Colonic mucosa (tissue), 4 donors: Measurements from ENCODE around the gene COG1. TPM values are rescaled to one million over a fixed set of nuclear protein-coding genes. Genes with fewer than 3 reads are reported as not detected.

Source experiments
- DNase-seq: peaks from one replicate; pipeline ENCODE4 v3.0.0-alpha.2; 2020
- H3K27ac ChIP-seq: fragments of 200-600 bp; one replicate; pipeline ENCODE4 v1.8.0; 2021
- H3K27me3 ChIP-seq: fragments of 200-600 bp; one replicate; pipeline ENCODE4 v1.8.0; 2021
- H3K36me3 ChIP-seq: fragments of 200-600 bp; one replicate; pipeline ENCODE4 v1.8.0; 2021
- H3K4me1 ChIP-seq: fragments of 200-600 bp; one replicate; pipeline ENCODE4 v1.8.0; 2021; ENCODE audit warnings: mild to moderate bottlenecking
- H3K4me3 ChIP-seq: fragments of 200-600 bp; one replicate; pipeline ENCODE4 v1.8.0; 2021
- H3K9ac ChIP-seq, 2 donors: one replicate each; pipeline ENCODE4 v1.7.0; 2013; ENCODE audit warnings: control low read depth in 2 of 2, low read depth in 2 of 2, low read length in 2 of 2
- H3K9me3 ChIP-seq: fragments of 200-600 bp; one replicate; pipeline ENCODE4 v1.8.0; 2021
- intact Hi-C: fragments of 100-400 bp; cut with DNase I; formaldehyde crosslinking; loops from one replicate; pipeline ENCODE4 v1.14.1; 2022
- total RNA-seq, 2 donors: library from RNA; stranded (reverse); fragmentation: NEBNext Ultra II Directional in 1 of 2; extraction: Animal tissue kit (Norgen Biotek cat#: 25700) in 1 of 2; gene quantifications; one replicate each; pipeline ENCODE4 v1.2.1, GENCODE V29; 2021
- TF ChIP-seq, protein P1 (sequence below): fragments of 200-600 bp; IDR thresholded peaks from one replicate; pipeline ENCODE4 v1.8.0; 2022; ENCODE audit warnings: antibody characterized with exemption, mild to moderate bottlenecking
- donor health status: healthy.
- donor health status: DM: no; HTN: no; CAD: no.
- donor health status: DM: no; HTN: no; CAD: no.

The COG1 gene
- total RNA-seq, 2 donors from 2014 or later = 41.0 to 41.2 TPM

DNA sequence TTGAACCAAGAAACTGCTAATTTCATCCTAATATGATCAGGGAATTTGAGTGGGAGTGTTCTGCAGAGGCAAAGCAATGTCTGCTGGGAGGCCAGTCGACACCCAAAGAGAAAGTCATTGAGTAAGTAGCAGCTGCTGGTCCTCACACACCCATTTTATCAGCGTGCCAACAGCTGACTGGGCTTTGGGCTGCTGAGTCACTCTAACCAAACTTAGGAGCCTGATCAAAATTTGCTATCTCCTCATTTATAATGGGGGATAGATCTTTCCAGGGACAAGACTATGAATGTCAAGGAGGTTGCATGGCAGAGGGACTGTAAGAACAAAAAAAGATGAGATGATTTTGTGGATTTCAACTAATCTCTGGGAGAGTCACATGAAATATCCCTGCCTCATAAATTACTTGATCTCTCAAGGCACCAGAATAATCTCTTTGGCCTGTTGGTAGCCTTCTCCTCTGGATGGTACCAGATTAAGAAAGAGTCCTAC, 35.9 kb downstream of the COG1 start:
- H3K4me1 ChIP-seq = peaks cover 15% of the 10 kb centered on the region
- H3K36me3 ChIP-seq = no peaks in the 10 kb centered on the region
- H3K9ac ChIP-seq = no peak overlapping the region
- no peaks in the 10 kb centered on the region for H3K27me3 ChIP-seq
- H3K4me3 ChIP-seq = no peak overlapping the region
- peak; percentile 61 for DNase-seq
- intact Hi-C loops = no loop called here
- no peaks in the 10 kb centered on the region for H3K9me3 ChIP-seq
- TF ChIP-seq, protein P1, sequence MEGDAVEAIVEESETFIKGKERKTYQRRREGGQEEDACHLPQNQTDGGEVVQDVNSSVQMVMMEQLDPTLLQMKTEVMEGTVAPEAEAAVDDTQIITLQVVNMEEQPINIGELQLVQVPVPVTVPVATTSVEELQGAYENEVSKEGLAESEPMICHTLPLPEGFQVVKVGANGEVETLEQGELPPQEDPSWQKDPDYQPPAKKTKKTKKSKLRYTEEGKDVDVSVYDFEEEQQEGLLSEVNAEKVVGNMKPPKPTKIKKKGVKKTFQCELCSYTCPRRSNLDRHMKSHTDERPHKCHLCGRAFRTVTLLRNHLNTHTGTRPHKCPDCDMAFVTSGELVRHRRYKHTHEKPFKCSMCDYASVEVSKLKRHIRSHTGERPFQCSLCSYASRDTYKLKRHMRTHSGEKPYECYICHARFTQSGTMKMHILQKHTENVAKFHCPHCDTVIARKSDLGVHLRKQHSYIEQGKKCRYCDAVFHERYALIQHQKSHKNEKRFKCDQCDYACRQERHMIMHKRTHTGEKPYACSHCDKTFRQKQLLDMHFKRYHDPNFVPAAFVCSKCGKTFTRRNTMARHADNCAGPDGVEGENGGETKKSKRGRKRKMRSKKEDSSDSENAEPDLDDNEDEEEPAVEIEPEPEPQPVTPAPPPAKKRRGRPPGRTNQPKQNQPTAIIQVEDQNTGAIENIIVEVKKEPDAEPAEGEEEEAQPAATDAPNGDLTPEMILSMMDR = no peak
- H3K27ac ChIP-seq = no peak overlapping the region

DNA sequence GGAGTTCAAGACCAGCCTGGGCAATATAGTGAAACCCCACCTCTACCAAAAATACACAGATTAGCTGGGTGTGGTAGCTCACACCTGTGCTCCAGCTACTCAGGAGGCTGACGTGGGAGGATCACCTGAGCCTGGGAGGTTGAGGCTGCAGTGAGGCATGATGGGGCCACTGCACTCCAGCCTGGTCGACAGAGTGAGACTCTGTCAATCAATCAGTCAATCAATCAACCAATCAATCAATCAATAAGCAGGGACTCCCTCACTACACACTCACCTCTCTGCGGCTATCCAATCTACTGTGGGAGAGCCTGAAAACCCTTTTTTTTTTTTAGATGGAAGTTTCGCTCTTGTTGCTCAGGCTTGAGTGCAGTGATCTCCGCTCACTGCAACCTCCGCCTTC, 37.2 kb downstream of the COG1 start:
- H3K4me1 ChIP-seq = peaks cover 18% of the 10 kb centered on the region
- no peak overlapping the region for H3K27ac ChIP-seq
- intact Hi-C loops = loop anchor here (5.0 kb wide), 1 partner anchor 33 kb away; no protein-coding TSS in a partner anchor

DNA sequence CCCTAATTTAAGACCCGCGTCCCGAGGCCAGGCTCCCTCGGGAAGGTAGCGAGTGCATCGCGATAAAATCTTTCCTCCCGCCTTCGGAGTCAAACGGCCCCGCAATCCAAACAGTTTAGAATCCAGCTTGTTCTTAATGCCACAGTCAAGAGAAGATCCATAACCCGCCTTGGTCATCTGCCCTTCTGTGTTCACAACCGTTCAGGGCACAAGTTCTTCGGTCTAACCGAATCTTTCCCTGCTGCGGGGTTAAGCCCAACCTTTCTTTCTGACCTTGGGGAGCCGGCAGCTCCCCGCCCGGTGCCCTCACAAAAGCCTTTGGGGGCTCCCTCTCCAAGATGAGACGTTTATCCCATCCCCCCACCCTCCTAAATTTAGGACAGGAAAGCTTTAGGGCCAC, 38.5 kb downstream of the COG1 start:
- Histone ChIP-seq H3K4me1 (peaks cover 18% of the 10 kb centered on the region), H3K27ac (no peak overlapping the region), H3K9me3 (no peaks in the 10 kb centered on the region), H3K9ac (peak overlapping the region; percentile 80 to 94), H3K36me3 (peaks cover 10% of the 10 kb centered on the region), H3K4me3 (peak overlapping the region; percentile 96), H3K27me3 (no peaks in the 10 kb centered on the region)
- intact Hi-C loops = loop anchor here (5.0 kb wide), 1 partner anchor 34 kb away; no protein-coding TSS in a partner anchor
- DNase-seq = peak; percentile 47
- TF ChIP-seq, protein P1 = no peak

More for the DNA sequence above, 37.2 kb downstream of the COG1 start:
- DNase-seq = no peak
- TF ChIP-seq, protein P1 = no peak
- Histone ChIP-seq H3K9me3 (no peaks in the 10 kb centered on the region), H3K27me3 (no peaks in the 10 kb centered on the region), H3K4me3 (no peak overlapping the region), H3K9ac (no peak overlapping the region), H3K36me3 (no peaks in the 10 kb centered on the region)

DNA sequence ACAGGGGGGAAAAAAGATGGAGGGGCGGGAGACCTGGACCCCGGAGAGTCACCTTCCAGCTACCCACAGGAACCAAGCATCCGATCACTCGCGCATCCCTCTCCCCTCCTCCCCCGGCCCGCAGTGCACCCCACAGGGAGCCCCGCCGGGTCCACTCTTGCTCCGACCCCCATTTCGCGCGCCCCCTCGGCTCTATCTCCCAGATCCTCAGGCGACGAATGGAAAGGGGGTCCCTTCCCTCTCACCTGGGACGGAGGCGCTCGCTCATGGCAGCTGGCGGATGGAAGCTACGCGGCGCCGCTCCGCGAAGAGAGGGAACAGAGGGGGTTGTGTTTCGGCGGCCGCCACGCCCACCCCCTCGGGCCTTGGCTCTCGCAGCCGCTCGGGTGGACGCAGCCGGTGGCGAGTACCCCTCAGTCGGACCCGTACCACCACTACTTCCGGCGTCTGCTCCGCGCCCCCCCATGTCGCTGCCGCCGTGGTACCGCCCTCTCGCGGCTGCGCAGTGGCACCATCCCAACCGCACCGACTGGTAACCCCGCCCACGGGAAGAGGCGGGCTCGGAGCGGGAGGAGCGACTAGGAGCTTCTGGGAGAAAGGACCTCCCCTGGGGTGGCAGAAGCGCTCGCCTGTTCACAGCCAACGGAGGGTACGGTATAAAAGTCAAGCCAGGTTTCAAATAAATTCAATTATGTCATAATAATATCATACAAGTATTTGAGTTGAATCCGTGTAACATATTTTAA, 39.2 kb downstream of the COG1 start:
- peak; percentile 98 for DNase-seq
- TF ChIP-seq, protein P1 = no peak
- Histone ChIP-seq H3K36me3 (peaks cover 10% of the 10 kb centered on the region), H3K9ac (peak overlapping the region; percentile 80 to 94), H3K4me3 (peak overlapping the region; percentile 96), H3K27me3 (no peaks in the 10 kb centered on the region), H3K27ac (peak overlapping the region; percentile 69), H3K4me1 (peaks cover 18% of the 10 kb centered on the region), H3K9me3 (no peaks in the 10 kb centered on the region)
- intact Hi-C loops = loop anchor here (5.0 kb wide), 1 partner anchor 35 kb away; no protein-coding TSS in a partner anchor

DNA sequence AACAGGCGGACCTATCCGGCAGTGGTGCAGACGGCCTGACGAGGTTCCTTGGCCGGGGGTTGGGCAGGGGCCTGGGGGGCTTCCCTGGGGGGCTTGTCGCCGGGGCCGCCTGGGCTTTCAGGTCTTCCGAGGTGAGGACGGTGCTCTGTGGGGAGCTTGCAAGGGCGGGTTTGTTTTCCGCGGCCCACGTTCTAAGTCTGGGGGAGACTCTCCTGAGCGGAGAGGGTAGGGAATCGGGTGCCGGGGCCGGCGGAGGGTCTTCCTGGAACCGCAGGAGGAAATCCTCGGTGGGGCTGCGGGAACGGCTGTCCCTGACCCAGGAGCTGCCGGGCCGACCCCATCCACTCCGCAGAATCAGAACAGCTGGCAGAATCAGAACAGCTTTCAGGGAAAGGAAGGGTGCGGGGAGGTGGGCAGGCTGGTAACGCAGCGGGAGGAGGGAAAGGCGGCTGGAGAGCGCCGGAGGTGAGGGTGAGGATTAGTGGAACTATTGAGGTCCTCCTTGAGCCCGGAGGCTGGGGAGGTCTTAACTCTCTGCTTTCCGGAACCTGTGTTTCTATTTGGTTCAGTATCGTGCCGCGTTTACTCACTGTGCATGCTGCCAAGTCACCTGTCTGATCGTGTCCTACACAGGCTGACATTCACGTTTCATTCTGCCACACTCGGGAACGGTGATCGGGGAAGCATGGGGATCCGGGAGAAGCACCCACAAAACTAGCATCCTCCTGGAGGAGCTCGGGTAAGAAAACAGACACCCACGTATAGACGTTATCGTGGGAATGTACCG, 39.9 kb downstream of the COG1 start:
- DNase-seq = peak; percentile 58
- Histone ChIP-seq H3K27me3 (no peaks in the 10 kb centered on the region), H3K4me3 (peak overlapping the region; percentile 96), H3K9me3 (no peaks in the 10 kb centered on the region), H3K9ac (peak overlapping the region; percentile 70 to 94), H3K4me1 (peaks cover 18% of the 10 kb centered on the region), H3K36me3 (peaks cover 10% of the 10 kb centered on the region), H3K27ac (peak overlapping the region; percentile 69)
- TF ChIP-seq, protein P1 = no peak
- intact Hi-C loops = loop anchor here (5.0 kb wide), 1 partner anchor 35 kb away; no protein-coding TSS in a partner anchor
